Right cardiac atrium (tissue), 5 donors: Measurements from ENCODE around the gene GZMA. TPM values are rescaled to one million over a fixed set of nuclear protein-coding genes. Genes with fewer than 3 reads are reported as not detected.
A peak's percentile ranks its signal among the peaks of the same experiment; 100 is the strongest.

Experiments
- ATAC-seq, 2 donors: fragments of 200-7000 bp; cut with Tn5 transposase; one replicate each; pipeline versions ENCODE4 v1.8.0 to v1.9.1; 2020; ENCODE audit warnings: moderate library complexity in 2 of 2, mild to moderate bottlenecking in 1 of 2
- DNase-seq, 3 donors: peaks; one replicate each; pipeline ENCODE4 v3.0.0-alpha.2; 2020
- H3K27ac ChIP-seq: one replicate; pipeline ENCODE4 v1.5.1; 2013; ENCODE audit warnings: mild to moderate bottlenecking, low read length, control low read depth, moderate library complexity
- H3K27me3 ChIP-seq: one replicate; pipeline ENCODE4 v1.6.1; 2013; ENCODE audit not compliant: control insufficient read depth, insufficient read depth
- H3K4me1 ChIP-seq: one replicate; pipeline ENCODE4 v1.6.1; 2013; ENCODE audit warnings: low read length; ENCODE audit not compliant: control insufficient read depth, insufficient read depth
- H3K4me3 ChIP-seq: one replicate; pipeline ENCODE4 v1.5.1; 2013; ENCODE audit warnings: low read length, control low read depth
- H3K9me3 ChIP-seq: one replicate; pipeline ENCODE4 v1.6.1; 2013; ENCODE audit warnings: low read length; ENCODE audit not compliant: control insufficient read depth
- WGBS: extraction: QIAGEN DNeasy Blood & Tissue Kit; methylation state at CpG from one replicate; pipeline ENCODE4 v1.1.7; 2013; 5-methylcytosine and 5-hydroxymethylcytosine counted together
- intact Hi-C, 4 donors: fragments of 100-400 bp; cut with DNase I; formaldehyde crosslinking; loops; one replicate each; pipeline versions ENCODE4 v1.11.0 to v1.14.0; 2022 to 2023
- long read RNA-seq, 4 donors: library from polyadenylated mRNA; unstranded; transcript quantifications; one replicate each; pipeline ENCODE4 v2.0.0, GENCODE V29; 2020 to 2021
- polyA plus RNA-seq: library from polyadenylated mRNA; stranded (reverse); fragments of 200-250 nt; gene quantifications from one replicate; pipeline ENCODE4 v1.2.3, GENCODE V29; 2013
- total RNA-seq, 4 donors: library from RNA; stranded (reverse); fragmentation: NEBNext Ultra II Directional; extraction: Animal tissue kit (Norgen Biotek cat#: 25700); gene quantifications; one replicate each; pipeline ENCODE4 v1.2.1, GENCODE V29; 2021
- donor health status: healthy with polysubstance abuse.
- donor health status: DM: no; HTN: yes; CAD: no.
- donor health status: DM: no; HTN: no; CAD: no.
- donor health status: DM: no; HTN: yes; CAD: no; lungs with severe emphysema.
- donor health status: DM: yes; HTN: yes; CAD: no.

The GZMA gene
- total RNA-seq: 1 to 10 TPM in 2 of 4 donors, under 1 TPM in 2; 0.42 to 1.5 (median 1.0) TPM
- 0.93 TPM for polyA plus RNA-seq
- long read RNA-seq, donor 1: 0 reads
- long read RNA-seq, donor 2: 0 reads
- long read RNA-seq, donor 3: 0 reads
- long read RNA-seq, donor 4: 0 reads

DNA sequence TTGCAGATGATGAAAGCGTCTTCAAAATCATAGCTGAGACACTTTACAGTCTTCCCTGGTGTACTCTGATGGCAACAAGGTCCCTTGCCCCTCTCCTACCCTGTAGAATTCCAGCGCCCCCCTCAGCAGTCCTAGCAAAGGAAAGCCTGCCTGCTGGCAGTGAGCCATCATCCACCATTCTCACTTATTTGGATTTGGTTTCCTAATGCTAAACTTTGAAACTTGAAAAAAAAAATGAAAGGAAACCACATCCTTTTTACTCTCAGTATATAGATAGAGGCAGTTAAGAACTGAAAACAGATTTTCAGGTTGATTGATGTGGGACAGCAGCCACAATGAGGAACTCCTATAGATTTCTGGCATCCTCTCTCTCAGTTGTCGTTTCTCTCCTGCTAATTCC lies at the start of gene GZMA:
Gene GZMA, plus strand, starts transcription at position 299 of the 400 bp plus-strand sequence. Its CDS starts 37 bp downstream, at position 336.
- WGBS: 68% methylated on average over 3 of the region's 3 CpGs

DNA sequence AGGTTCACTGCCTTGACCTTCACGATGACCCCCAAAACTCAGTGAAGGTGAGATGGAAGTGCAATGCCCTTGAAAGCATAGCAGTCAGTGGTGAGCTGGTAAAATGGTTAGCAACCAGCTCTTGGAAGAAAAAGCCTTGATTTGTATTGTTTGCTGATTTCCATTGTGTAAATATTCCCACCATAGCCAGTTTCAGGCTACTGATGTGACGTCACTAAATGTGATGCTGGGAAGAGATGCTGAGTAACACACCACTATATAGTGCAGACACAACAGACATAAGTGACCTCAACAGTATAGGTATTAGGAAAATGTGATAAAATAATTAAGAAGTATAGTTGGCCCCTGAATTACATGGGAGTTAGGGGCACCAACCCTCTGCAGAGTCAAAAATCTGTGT lies 47.3 kb upstream of the GZMA start:
- Histone ChIP-seq H3K4me1 (no peaks in the 10 kb centered on the region), H3K27ac (no peak overlapping the region), H3K4me3 (no peak overlapping the region), H3K27me3 (no peaks in the 10 kb centered on the region), H3K9me3 (peaks cover 3% of the 10 kb centered on the region)
- no peak for ATAC-seq
- intact Hi-C loops: no loop called here
- DNase-seq: no peak
- 89% methylated on average over 2 of the region's 2 CpGs for WGBS

More for the DNA sequence above, at the start of gene GZMA:
- DNase-seq (no peak), ATAC-seq (no peak)
- no peaks in the 10 kb centered on the region for H3K4me1 ChIP-seq
- no peaks in the 10 kb centered on the region for H3K9me3 ChIP-seq
- H3K4me3 ChIP-seq: no peak within 1 kb of the TSS
- intact Hi-C loops: no loop called here
- H3K27me3 ChIP-seq: no peaks in the 10 kb centered on the region
- H3K27ac ChIP-seq: no peak within 1 kb of the TSS

DNA sequence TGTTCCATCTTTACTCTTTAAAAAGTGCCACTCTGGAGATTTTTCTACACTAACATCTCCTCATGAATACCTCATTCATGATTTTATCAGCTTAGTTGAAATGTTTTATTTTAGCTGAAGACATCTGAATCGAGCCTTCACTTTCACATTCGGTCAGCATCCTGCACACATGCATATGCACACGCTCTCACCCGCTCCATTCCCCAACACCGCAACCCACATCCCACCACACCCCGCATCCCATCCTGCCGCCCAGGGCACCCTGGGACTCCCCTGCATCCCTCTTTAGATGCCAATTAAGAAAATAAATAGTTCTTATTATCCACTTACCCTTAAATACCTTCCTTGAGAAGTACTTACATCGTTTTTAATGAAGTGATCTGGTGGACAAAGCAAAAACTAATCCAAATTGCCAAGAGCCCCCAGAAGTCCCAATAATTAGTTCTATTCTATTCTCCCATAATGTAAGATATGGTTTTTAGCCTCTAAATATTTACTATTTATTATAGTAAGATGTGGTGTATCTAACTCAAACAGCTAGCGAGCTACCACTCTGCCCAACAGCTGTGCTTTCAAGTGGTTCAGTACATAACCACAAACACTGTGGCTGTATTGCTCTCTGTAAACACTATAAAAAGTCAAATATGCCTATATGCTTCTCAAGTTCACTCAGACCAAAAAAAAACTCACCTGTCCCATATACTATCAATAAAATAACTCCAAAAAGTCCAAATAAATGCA lies 40.2 kb upstream of the GZMA start:
- Histone ChIP-seq H3K9me3 (no peaks in the 10 kb centered on the region), H3K4me1 (no peaks in the 10 kb centered on the region), H3K27ac (no peak overlapping the region), H3K4me3 (no peak overlapping the region), H3K27me3 (no peaks in the 10 kb centered on the region)
- DNase-seq: peak in 1 of 3 donors; percentile 54
- WGBS: 89% methylated on average over 9 of the region's 9 CpGs
- no peak for ATAC-seq
- intact Hi-C loops: no loop called here

DNA sequence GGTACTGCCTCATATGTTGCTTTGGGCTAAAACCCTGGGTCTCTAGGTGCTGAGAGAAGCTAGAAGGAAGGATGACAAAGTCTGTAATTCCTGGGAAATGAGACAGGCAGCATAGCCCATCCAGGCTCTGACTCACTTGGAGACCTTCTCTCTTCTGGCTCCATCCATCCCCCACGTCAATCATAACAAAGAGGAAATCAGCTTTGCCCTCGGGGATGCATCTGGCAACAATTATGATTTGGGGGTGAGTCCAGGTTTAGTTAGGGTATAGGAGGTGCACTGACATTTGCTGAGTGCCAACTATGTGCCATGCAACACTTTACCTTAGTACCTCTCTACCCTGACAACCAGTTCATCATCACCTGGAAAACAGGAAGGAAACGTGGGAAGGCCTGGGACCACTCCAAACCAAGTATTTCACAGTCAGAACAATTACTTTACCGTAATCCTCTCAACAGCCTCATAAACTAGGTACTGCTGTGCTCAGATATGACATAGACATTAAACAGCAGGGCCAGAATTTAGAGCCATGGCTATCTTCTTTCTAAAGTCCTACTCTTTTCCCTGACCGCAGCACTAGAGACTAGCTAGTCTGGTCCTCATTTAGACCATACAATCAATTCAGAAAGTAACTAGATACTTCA lies 39.1 kb upstream of the GZMA start:
- DNase-seq (no peak), ATAC-seq (no peak)
- 61% methylated on average over 5 of the region's 5 CpGs for WGBS
- Histone ChIP-seq H3K9me3 (no peaks in the 10 kb centered on the region), H3K27ac (no peak overlapping the region), H3K27me3 (no peaks in the 10 kb centered on the region), H3K4me1 (no peaks in the 10 kb centered on the region), H3K4me3 (no peak overlapping the region)
- intact Hi-C loops: no loop called here

DNA sequence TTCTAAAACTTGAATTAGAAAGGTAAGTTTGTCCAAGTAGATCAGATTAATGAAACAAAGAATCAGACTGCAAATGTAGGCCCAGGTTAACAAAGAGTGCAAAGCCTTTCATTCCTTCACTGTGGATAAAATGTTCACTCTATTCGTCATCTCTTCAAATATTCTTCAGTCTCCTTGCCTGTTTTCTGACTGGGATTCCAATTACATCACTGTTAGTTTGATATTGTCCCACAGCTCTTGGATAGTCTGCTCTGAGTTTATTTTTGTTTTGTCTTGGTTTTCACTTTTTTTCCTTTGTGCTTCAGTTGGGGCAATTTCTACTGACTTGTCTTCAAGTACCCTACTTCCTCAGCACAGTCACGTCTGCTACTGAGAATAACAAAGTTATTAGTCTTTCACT lies 38.5 kb upstream of the GZMA start:
- 70% methylated on average over 2 of the region's 2 CpGs for WGBS
- Histone ChIP-seq H3K4me1 (no peaks in the 10 kb centered on the region), H3K4me3 (no peak overlapping the region), H3K9me3 (no peaks in the 10 kb centered on the region), H3K27me3 (no peaks in the 10 kb centered on the region), H3K27ac (no peak overlapping the region)
- ATAC-seq: no peak
- no peak for DNase-seq
- intact Hi-C loops: no loop called here

DNA sequence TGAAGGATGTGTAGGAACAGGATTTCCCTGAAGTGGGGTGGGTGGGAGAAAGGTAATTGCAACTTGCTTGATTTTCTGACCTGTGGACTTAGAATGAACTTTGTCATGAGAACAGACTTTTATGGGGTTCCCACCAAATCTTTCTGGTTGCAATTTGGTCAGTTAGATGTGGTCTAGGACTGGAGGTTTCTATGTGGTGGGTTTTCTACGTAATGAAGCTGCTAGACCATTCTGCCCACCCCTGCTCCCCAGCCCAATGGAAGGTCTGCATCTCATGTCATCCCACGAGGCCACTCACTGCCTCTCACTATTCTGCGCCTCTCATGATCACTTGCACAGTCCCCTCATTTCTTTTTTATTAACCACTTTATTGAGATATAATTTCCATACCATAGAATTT lies 37.9 kb upstream of the GZMA start:
- Histone ChIP-seq H3K4me1 (no peaks in the 10 kb centered on the region), H3K27me3 (no peaks in the 10 kb centered on the region), H3K9me3 (no peaks in the 10 kb centered on the region), H3K4me3 (no peak overlapping the region), H3K27ac (no peak overlapping the region)
- WGBS: 89% methylated on average over 3 of the region's 3 CpGs
- intact Hi-C loops: no loop called here
- no peak for ATAC-seq
- no peak for DNase-seq

DNA sequence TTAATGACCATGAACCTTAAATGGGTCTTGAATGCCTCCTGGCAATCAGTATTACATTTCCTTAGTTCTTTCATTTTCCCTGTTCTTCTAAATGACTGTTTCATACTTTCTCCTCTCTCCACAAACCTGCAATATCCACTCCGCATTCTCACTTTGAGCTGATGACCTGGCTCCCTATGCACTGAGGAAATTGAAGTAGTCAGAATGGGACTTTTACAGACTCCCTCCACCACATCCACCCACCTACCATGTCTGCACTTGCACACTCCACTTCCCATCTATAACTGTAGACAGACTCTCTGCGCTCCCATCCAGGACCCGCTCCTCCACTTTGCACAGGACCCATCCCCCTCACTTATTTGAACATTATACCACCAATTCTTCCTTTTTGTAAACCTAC lies 36.2 kb upstream of the GZMA start:
- H3K27ac ChIP-seq: no peak overlapping the region
- ATAC-seq (no peak), DNase-seq (no peak)
- H3K4me1 ChIP-seq: no peaks in the 10 kb centered on the region
- no peaks in the 10 kb centered on the region for H3K27me3 ChIP-seq
- intact Hi-C loops: no loop called here
- no peaks in the 10 kb centered on the region for H3K9me3 ChIP-seq
- no peak overlapping the region for H3K4me3 ChIP-seq
- 93% methylated on average over 3 of the region's 3 CpGs for WGBS

DNA sequence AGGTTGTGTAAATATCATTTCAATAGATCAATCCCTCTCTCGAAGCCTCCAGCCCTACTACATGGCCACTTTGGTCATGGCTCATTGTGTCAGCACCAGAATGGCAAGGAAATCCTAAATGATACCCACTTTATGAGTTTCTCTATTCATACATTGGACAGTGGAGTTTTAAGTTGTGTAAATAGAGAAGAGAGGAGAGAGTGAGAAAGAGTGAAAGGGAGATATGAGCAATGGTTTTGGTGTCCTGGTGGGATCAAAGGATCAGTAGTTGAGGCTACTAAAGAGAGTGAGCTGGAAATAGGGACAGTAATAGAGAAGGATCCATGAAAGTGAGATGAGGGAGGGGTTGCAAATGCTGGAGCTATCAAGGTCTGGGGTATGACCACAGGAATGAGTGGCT lies 31.5 kb upstream of the GZMA start:
- WGBS: 90% methylated on average over 1 of the region's 1 CpG
- Histone ChIP-seq H3K27me3 (no peaks in the 10 kb centered on the region), H3K4me1 (no peaks in the 10 kb centered on the region), H3K9me3 (no peaks in the 10 kb centered on the region), H3K4me3 (no peak overlapping the region), H3K27ac (no peak overlapping the region)
- intact Hi-C loops: no loop called here
- no peak for ATAC-seq
- no peak for DNase-seq

DNA sequence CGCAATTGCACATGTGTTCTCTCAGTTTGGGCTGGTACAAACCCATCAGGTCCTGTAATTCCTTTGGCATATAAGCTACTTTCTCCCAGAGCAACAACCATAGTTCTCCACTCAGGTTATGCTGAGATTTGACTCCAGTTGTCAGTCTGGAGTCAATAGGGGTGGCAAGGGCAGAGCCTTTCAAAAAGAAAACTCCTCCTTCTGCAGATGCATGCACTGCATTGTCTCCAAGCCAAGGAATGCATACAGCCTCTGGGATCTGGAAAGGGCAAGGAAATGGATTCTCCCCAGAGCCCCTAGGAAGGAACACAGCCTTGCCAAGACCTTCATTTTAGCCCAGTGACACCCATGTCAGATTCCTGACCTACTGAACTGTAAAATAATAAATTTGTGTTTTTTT lies 31.0 kb upstream of the GZMA start:
- no peak for DNase-seq
- intact Hi-C loops: no loop called here
- no peaks in the 10 kb centered on the region for H3K4me1 ChIP-seq
- no peak overlapping the region for H3K27ac ChIP-seq
- H3K4me3 ChIP-seq: no peak overlapping the region
- ATAC-seq: no peak
- WGBS: 94% methylated on average over 1 of the region's 1 CpG
- no peaks in the 10 kb centered on the region for H3K27me3 ChIP-seq
- no peaks in the 10 kb centered on the region for H3K9me3 ChIP-seq

DNA sequence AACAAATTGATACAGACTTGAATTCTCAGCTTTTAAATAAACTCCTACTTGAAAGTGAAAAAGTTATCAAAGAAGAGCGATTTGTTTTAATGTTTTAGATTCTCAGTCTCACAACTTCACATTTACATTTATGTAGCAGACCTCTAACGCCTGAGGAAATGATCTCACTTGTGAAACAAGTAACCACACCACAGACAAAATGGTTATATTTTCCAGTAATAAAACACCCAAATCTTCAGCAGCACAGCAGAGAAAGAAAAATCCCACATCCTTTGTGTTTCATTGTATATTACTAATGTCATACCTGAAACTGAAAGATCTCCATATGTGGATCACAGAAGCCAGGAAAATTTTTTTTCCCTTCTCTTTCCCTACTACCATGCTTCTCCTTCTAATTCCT lies 29.8 kb upstream of the GZMA start:
- Histone ChIP-seq H3K27me3 (no peaks in the 10 kb centered on the region), H3K4me3 (no peak overlapping the region), H3K9me3 (no peaks in the 10 kb centered on the region), H3K27ac (no peak overlapping the region), H3K4me1 (no peaks in the 10 kb centered on the region)
- no peak for DNase-seq
- 56% methylated on average over 2 of the region's 2 CpGs for WGBS
- ATAC-seq: no peak
- intact Hi-C loops: no loop called here

DNA sequence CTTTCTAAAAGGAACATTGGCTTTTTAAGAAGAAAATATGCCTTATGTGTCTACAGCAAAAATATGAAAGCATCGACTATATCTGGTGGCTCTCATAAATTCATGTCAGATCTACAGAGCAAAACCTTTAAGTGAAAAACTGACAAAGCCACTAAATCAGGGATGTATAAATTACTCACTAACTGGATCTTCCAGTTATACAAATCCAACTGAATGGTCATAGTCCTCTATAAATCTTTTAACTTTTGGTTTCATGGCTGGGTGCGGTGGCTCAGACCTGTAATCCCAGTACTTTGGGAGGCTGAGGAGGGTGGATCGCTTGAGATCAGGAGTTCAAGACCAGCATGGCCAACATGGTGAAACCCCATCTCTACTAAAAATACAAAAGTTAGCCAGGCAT lies 29.2 kb upstream of the GZMA start:
- 95% methylated on average over 3 of the region's 3 CpGs for WGBS
- no peak for ATAC-seq
- Histone ChIP-seq H3K9me3 (no peaks in the 10 kb centered on the region), H3K27ac (no peak overlapping the region), H3K4me1 (no peaks in the 10 kb centered on the region), H3K27me3 (no peaks in the 10 kb centered on the region), H3K4me3 (no peak overlapping the region)
- DNase-seq: no peak
- intact Hi-C loops: no loop called here
